T-helper 17 cell (primary cell): ENCODE measurements around the gene ELF1. TPM values are rescaled to one million over a fixed set of nuclear protein-coding genes. Genes with fewer than 3 reads are reported as not detected.
"Not testable (repeated sequence)": the region's sequence is repeated elsewhere in the genome, so short reads cannot be mapped to it uniquely, and the experiment has no call there.

Experiments
- ATAC-seq: fragments of 150-1000 bp; cut with Tn5 transposase; 2 replicates; pipeline ENCODE4 v1.10.0; 2021; ENCODE audit warnings: mild to moderate bottlenecking, moderate library complexity
- DNase-seq, 3 donors: peaks; one replicate each; pipeline versions ENCODE4 v3.0.0 to v3.0.0-alpha.2; 2020 to 2021
- H3K9me3 ChIP-seq: one replicate; pipeline ENCODE4 v1.7.0; 2013; ENCODE audit warnings: low read length, mild to moderate bottlenecking; ENCODE audit not compliant: control insufficient read depth, poor library complexity, severe bottlenecking
- H3K27ac Mint-ChIP-seq: one replicate; pipeline ENCODE4 v1.8.0; 2022; ENCODE audit warnings: mild to moderate bottlenecking, moderate library complexity, mixed read lengths
- H3K27me3 Mint-ChIP-seq: one replicate; pipeline ENCODE4 v1.8.0; 2022; ENCODE audit warnings: mixed read lengths
- H3K36me3 Mint-ChIP-seq: one replicate; pipeline ENCODE4 v1.8.0; 2022; ENCODE audit warnings: low read depth, mixed read lengths
- H3K4me1 Mint-ChIP-seq: one replicate; pipeline ENCODE4 v1.8.0; 2022; ENCODE audit warnings: mild to moderate bottlenecking, mixed read lengths
- H3K4me3 Mint-ChIP-seq: one replicate; pipeline ENCODE4 v1.8.0; 2022; ENCODE audit warnings: mild to moderate bottlenecking, moderate library complexity, mixed read lengths
- total RNA-seq, 4 donors: library from RNA in 2 of 4; stranded (reverse) in 2 of 4; gene quantifications; one replicate each; pipeline ENCODE4 v1.2.3 and lab custom pipeline; 2022 to 2026

Gene ELF1
- total RNA-seq, 2 donors from 2014 or later = 197 to 232 TPM

GRCh38 chr13:41054919-41055619 lies 36.0 kb upstream of the ELF1 start:
- Mint-ChIP-seq H3K27me3 (no peaks in the 10 kb centered on the region), H3K36me3 (no peaks in the 10 kb centered on the region), H3K27ac (peak overlapping the region; percentile 19), H3K4me1 (peaks cover 41% of the 10 kb centered on the region), H3K4me3 (no peak overlapping the region)
- ATAC-seq = no peak
- no peaks in the 10 kb centered on the region for H3K9me3 ChIP-seq
- no peak for DNase-seq

DNA sequence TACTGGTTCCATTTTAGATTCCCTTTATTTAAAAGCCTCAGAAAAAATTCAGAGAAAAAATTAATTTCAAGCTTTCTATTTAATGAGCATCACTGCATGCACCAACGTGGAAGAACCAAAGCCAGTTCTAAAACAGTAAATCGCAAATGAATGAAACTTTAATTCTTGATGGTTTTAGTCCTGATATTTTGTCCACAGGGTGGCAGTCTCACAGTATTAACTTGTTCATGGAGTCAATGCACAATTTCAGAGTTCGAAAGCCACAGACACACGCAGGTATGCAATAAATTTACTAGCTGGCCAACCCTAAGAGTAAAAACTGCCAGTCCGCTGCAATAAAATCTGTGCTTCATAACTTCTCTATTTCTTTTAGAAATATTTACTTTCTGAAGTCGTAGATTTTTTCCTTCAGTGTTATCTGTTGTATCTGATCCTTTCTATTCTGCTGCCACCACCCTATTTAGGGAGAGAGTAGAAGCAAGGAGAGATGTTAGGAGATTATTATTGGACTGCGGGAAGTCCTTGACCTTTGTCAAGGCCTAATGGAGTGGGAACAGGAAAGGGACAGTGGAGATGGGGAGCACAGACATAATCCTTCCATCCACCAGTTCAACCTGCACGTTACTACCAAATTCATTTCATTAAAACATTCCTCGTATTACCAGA lies 35.2 kb upstream of the ELF1 start:
- Mint-ChIP-seq H3K27me3 (no peaks in the 10 kb centered on the region), H3K4me3 (no peak overlapping the region), H3K4me1 (peaks cover 41% of the 10 kb centered on the region), H3K27ac (no peak overlapping the region), H3K36me3 (peaks cover 3% of the 10 kb centered on the region)
- H3K9me3 ChIP-seq = no peaks in the 10 kb centered on the region
- DNase-seq (peak in 1 of 3 donors; percentile 24), ATAC-seq (peak; percentile 80)

- Mint-ChIP-seq H3K4me3 (no peak overlapping the region), H3K4me1 (peaks cover 44% of the 10 kb centered on the region), H3K27me3 (no peaks in the 10 kb centered on the region), H3K27ac (no peak overlapping the region), H3K36me3 (peaks cover 4% of the 10 kb centered on the region)
- no peak for DNase-seq
- peak; percentile 51 for ATAC-seq
- H3K9me3 ChIP-seq = no peaks in the 10 kb centered on the region
Observed at GRCh38 chr13:41053384-41053826, 34.3 kb upstream of the ELF1 start.

DNA sequence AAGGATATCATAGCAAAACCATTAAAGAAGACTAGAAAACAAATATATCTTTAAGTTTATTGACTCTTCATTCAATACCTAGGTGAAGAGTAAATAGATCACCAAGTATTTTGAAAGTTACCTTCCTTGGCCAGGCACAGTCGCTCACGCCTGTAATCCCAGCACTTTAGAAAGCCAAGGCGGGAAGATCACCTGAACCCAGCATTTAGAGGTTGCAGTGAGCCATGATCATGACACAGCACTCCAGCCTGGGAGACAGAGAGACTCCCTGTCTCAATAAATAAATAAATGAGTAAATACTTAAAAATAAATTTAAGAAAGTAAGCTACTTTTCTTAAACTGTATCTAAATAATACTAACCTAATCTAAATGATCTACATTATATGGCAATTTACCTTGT lies 33.3 kb upstream of the ELF1 start:
- ATAC-seq (no peak), DNase-seq (no peak)
- Mint-ChIP-seq H3K36me3 (peaks cover 4% of the 10 kb centered on the region), H3K4me3 (no peak overlapping the region), H3K27me3 (no peaks in the 10 kb centered on the region), H3K4me1 (peaks cover 40% of the 10 kb centered on the region), H3K27ac (peak overlapping the region; percentile 60)
- no peaks in the 10 kb centered on the region for H3K9me3 ChIP-seq

DNA sequence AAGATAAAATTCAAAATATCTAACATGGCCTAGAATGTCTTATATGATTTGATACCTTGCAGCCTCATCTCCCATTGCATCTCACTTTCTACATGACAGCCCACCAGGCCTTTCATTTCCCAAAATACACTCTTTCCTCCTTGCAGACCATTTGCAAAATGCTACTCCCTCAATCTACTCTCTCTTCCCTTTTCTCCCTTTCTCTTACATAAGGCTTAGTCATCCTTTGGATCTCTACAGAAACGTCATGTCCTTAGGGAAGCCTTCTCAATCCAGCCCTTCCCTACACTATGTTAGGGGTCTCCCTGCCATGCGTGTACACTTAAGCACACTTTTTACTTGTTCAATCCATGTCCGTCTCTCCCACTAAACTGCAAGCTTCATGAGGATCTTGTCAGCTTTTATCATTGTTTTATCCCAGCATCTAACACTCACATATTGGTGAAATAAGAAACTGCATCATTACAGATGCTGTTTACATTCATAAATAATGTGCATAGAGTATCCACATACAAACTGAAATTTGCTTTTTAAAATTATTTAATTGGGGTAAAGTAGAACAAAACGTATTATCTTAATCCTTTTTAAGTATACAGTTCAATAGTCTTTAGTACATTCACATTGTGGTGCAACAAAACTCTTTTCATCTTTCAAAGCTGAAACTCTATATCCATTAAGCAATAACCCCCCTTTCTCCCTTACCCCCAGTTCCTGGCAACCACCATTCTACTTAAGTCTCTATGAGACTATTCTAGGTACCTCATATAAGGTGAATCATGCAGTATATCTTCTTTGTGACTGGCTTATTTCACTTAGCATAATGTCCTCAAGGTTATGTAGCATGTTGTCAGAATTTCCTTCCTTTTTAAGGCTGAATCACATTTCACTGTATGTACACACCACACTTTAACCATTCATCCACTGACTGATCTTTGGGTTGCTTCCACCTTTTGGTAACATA lies 30.6 kb upstream of the ELF1 start:
- peak overlapping the region; percentile 62 for H3K27ac Mint-ChIP-seq
- peaks cover 26% of the 10 kb centered on the region for H3K4me1 Mint-ChIP-seq
- DNase-seq (no peak), ATAC-seq (no peak)
- peaks cover 7% of the 10 kb centered on the region for H3K36me3 Mint-ChIP-seq
- H3K9me3 ChIP-seq = no peaks in the 10 kb centered on the region
- no peaks in the 10 kb centered on the region for H3K27me3 Mint-ChIP-seq
- no peak overlapping the region for H3K4me3 Mint-ChIP-seq

DNA sequence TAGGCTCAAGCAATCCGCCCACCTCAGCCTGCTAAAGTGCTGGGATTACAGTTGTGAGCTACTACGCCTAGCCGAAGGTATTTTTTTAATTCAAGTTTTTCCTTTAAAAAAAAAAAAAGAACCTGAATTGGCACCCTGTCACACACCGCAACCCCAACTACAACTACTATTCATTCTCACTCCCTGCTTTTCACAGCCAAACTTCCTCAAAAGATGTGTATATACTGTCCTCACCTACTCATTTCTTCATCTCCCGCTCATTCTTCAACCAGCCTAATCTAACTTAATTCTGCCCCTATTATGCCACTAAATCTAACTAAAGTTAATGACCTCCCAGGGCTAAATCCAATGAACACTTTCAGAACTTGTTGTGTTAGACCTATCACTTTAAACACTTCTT lies 29.5 kb upstream of the ELF1 start:
- Mint-ChIP-seq H3K4me3 (no peak overlapping the region), H3K36me3 (peaks cover 7% of the 10 kb centered on the region), H3K4me1 (peaks cover 23% of the 10 kb centered on the region), H3K27me3 (no peaks in the 10 kb centered on the region), H3K27ac (no peak overlapping the region)
- ATAC-seq = no peak
- DNase-seq = no peak
- H3K9me3 ChIP-seq = no peaks in the 10 kb centered on the region

GRCh38 chr13:41042419-41042818 lies 23.3 kb upstream of the ELF1 start:
- not testable (repeated sequence) for H3K27me3 Mint-ChIP-seq, H3K27ac Mint-ChIP-seq, H3K4me3 Mint-ChIP-seq, H3K36me3 Mint-ChIP-seq, DNase-seq, H3K4me1 Mint-ChIP-seq, ATAC-seq, H3K9me3 ChIP-seq

- ATAC-seq = no peak
- Mint-ChIP-seq H3K36me3 (no peaks in the 10 kb centered on the region), H3K4me3 (no peak overlapping the region), H3K27ac (no peak overlapping the region), H3K4me1 (peaks cover 4% of the 10 kb centered on the region), H3K27me3 (no peaks in the 10 kb centered on the region)
- no peaks in the 10 kb centered on the region for H3K9me3 ChIP-seq
- no peak for DNase-seq
Observed at GRCh38 chr13:41040584-41041334, 21.6 kb upstream of the ELF1 start.

- no peaks in the 10 kb centered on the region for H3K27me3 Mint-ChIP-seq
- H3K27ac Mint-ChIP-seq = no peak overlapping the region
Observed at GRCh38 chr13:41039746-41040145, 20.6 kb upstream of the ELF1 start.

DNA sequence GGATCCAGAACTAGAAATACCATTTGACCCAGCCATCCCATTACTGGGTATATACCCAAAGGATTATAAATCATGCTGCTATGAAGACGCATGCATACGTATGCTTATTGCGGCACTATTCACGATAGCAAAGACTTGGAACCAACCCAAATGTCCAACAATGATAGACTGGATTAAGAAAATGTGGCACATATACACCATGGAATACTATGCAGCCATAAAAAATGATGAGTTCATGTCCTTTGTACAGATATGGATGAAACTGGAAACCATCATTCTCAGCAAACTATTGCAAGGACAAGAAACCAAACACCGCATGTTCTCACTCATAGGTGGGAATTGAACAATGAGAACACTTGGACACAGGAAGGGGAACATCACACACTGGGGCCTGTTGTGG lies 17.4 kb upstream of the ELF1 start:
- not testable (repeated sequence) for H3K4me1 Mint-ChIP-seq, ATAC-seq, H3K36me3 Mint-ChIP-seq, DNase-seq, H3K4me3 Mint-ChIP-seq, H3K9me3 ChIP-seq, H3K27ac Mint-ChIP-seq, H3K27me3 Mint-ChIP-seq

More at GRCh38 chr13:41039746-41040145, 20.6 kb upstream of the ELF1 start:
- H3K9me3 ChIP-seq = no peaks in the 10 kb centered on the region
- DNase-seq (no peak), ATAC-seq (no peak)
- Mint-ChIP-seq H3K4me1 (peaks cover 6% of the 10 kb centered on the region), H3K36me3 (no peaks in the 10 kb centered on the region), H3K4me3 (no peak overlapping the region)

- no peak for DNase-seq
- peaks cover 5% of the 10 kb centered on the region for H3K4me1 Mint-ChIP-seq
- no peaks in the 10 kb centered on the region for H3K9me3 ChIP-seq
- H3K27ac Mint-ChIP-seq = no peak overlapping the region
- no peaks in the 10 kb centered on the region for H3K36me3 Mint-ChIP-seq
- no peaks in the 10 kb centered on the region for H3K27me3 Mint-ChIP-seq
- no peak for ATAC-seq
- H3K4me3 Mint-ChIP-seq = no peak overlapping the region
Observed at GRCh38 chr13:41034881-41035280, 15.8 kb upstream of the ELF1 start.

- no peak overlapping the region for H3K4me3 Mint-ChIP-seq
- peaks cover 5% of the 10 kb centered on the region for H3K4me1 Mint-ChIP-seq
- ATAC-seq (no peak), DNase-seq (no peak)
- no peak overlapping the region for H3K27ac Mint-ChIP-seq
- no peaks in the 10 kb centered on the region for H3K9me3 ChIP-seq
- no peaks in the 10 kb centered on the region for H3K36me3 Mint-ChIP-seq
- no peaks in the 10 kb centered on the region for H3K27me3 Mint-ChIP-seq
Observed at GRCh38 chr13:41034382-41034781, 15.3 kb upstream of the ELF1 start.
